Activated CD4-positive, CD25-positive, alpha-beta regulatory T cell treated with anti-CD3 and anti-CD28 coated beads, Interleukin-2, amount 50 U/mL, for 72 hours (primary cell): ENCODE measurements around the gene AP3S1.

Source experiments
- DNase-seq: peaks from one replicate; pipeline ENCODE4 v3.0.0; 2021

AP3S1 gene

DNA sequence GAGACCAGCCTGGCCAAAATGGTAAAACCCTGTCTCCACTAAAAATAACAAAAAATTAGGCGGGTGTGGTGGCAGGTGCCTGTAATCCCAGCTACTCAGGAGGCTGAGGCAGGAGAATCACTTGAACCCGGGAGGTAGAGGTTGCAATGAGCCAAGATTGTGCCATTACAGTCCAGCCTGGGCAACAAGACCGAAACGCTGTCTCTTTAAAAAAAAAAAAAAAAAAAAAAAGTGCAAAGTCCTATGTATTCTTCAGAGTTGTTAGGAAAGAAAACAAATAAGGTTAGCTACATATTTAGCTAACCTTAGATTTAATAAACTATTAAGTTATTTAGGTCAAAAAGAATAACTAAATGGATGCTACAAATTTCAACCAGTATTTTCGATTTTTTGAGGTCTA is 11.8 kb upstream of the AP3S1 start:
- no peak for DNase-seq

DNA sequence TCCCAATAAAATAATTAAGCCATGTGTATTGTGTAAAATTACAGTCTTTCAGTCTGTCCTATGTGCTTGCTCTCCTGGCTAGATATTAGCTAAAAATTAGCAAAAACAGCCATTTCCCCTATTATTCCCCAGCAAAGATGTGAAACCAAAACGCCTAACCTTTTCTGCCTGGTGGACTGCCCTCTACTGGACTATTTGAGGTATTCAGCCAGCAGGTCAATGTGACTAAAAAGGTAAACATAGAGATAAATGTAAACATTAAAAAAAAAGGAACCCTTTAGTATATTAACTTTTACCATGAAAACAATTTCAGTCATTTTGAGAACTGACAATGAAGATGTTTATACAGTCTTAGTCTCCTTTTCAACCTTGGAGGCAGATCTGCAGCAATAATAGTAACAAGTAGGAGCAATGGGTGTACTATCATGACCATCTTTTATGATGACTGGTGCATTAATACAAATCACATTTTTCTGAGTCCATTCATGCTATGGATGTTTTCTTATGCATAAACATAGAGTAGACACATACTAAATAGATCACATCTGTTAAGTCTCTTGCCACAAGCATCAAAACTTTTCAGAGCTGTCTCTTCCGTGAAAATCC is 10.5 kb upstream of the AP3S1 start:
- no peak for DNase-seq

- DNase-seq, result no peak
Measured at GRCh38 chr5:115835481-115835880, 6.3 kb upstream of the AP3S1 start.

- DNase-seq, result no peak
Measured at GRCh38 chr5:115838885-115839518, 2.7 kb upstream of the AP3S1 start.

- no peak for DNase-seq
Measured at GRCh38 chr5:115840873-115841272, 862 bp upstream of the AP3S1 start.

- no peak for DNase-seq
Measured at GRCh38 chr5:115842089-115842935, 577 bp downstream of the AP3S1 start.

DNA sequence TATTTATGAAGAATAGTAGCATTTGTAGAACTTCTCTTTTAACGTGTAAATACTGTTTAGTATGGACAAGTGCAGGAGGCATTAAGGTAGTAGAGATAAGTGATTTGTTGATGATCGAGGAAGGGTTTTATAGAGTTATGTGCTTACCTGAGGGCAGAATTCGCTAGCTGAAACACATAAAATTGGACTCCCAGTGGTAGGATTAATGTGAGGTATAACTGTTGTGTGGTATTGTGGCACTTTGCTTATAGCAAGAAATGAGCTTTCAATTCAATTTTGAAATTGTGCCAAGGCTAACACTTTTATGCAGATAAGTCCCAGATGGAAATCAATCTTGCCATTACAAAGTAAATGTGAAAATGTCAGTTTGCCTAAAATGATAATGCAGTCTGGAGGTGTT is 1.2 kb downstream of the AP3S1 start:
- DNase-seq, result no peak

DNA sequence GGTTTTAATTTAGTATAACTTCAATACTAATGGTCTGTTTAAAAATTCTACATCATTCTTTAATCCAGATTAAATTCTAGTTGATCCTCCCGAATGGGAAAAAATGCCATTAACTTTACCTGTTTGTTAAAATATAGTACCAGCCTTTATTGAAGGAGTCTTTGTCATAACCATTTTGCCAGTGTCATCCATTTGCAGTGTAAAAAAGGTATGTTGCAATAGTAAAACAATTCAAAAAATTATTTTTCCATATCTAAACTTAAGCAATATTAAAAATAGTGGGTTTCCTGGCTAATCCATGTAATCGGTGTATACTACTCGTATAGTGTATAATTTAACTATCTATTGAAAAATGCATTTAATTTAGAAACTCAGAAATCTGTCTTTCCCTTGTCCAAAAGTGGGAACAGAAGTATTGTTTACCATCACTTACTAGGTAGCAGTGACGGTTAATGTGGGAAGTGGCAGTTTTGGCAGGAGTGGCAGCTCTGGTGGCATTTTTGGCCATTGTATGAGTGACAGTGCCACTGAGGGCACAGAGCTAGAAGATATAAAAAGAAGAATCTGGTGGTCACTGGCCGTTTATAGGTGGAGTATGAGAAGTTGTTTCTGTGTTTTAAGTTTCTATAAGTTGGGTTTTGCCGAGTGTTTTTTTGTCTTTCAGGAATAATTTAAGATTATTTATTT is 1.9 kb downstream of the AP3S1 start:
- no peak for DNase-seq

GRCh38 chr5:115844321-115844817 is 2.6 kb downstream of the AP3S1 start:
- no peak for DNase-seq

DNA sequence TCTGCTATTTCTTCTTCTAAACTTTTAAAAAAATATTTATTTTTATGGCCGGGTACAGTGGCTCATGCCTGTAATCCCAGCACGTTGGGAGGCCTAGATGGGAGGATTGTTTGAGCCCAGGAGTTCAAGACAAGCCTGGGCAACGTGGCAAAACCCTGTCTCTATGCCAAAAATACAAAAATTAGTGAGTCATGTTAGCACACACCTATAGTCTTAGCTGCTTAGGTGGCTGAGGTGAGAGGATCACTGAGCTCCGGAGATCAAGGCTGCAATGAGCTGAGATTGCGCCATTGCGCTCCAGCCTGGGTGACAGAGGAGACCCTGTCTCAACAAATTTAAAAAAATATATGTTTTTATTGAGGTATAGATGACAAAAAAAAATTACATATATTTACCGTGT is 5.6 kb downstream of the AP3S1 start:
- no peak for DNase-seq

DNA sequence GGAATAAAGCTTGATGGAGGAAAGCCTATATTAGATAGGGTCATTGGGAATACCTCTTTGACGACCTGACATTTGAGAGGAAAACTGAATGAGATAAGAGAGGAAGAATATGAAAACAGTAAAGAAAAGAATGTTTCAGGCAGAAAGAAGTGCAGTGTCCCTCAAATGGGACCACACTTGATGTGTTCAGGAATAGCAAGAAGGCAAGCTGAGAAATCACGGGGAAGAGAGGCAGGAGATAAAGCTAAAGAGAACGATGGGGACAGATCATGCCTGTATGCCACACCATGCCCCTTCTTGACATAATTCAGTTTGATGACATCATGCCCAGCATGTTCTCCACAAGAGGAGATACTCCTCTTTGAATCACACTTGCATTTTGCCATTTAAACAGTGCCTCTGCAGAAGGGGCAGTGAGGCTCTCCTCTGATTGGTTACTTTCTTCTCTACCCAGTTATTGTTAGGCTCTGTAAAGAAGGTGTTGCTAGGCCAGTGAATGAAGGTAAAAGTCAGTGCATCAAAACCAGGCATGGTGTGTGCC is 7.6 kb downstream of the AP3S1 start:
- no peak for DNase-seq

GRCh38 chr5:115850744-115851416 is 9.1 kb downstream of the AP3S1 start:
- no peak for DNase-seq

DNA sequence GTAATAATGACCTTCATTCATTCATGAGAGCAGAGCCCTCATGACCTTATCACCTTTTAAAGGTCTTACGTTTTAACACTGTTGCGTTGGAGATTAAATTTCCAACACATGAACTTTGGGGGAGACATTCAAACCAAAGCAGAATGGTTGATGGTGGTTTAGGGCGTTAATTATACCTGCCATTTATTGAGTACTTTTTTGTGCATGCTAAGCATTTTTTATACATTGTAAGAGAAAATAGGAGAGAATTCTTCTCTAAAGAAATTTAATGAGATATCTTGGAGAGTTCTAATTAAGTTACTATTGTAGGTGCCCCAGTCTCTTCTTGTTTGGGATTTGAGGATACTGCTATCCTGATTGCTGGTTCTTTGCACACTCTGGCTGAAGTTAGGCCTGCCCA is 12.4 kb downstream of the AP3S1 start:
- DNase-seq, result no peak

GRCh38 chr5:115855959-115856358 is 14.2 kb downstream of the AP3S1 start:
- no peak for DNase-seq

GRCh38 chr5:115857057-115857479 is 15.3 kb downstream of the AP3S1 start:
- no peak for DNase-seq

GRCh38 chr5:115857626-115858349 is 16.1 kb downstream of the AP3S1 start:
- DNase-seq, result no peak

DNA sequence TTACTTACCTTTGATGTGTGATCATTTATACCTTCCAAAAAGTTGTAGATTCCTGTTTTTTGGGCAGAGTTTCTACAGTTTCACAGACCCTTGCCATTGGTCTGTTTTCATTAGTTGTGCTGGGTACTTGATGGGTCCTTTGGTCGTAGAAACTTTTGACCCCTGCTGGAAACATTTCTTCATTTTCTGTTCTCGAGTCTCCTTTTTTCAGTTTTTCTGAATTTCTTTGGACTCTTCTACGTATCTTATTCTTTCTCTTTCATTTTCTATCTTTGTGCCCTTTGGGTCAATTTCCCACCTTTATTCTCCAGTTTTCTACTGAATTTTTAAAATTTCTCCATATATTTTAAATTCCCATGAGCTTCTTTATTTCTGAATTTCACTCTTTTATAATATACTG is 16.7 kb downstream of the AP3S1 start:
- DNase-seq, result no peak

DNA sequence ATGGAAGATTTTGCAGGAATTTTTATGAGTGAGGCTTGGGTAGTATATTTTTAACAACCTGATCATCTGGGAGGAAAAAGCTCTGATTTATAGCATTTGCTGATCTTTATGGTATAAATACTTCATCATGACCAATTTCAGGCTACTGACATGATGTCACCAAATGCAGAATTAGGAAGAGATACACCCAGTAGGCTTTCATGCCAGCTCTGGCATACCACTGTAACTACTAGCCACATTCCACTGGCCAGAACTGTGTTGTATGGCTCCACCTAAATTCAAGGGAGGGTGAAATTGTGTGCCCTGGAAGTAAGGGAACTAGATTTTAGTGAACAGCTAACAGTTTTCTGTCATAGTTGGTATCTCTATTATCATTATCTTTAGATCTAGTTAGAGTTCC is 17.6 kb downstream of the AP3S1 start:
- DNase-seq, result no peak

- DNase-seq, result no peak
Measured at GRCh38 chr5:115869256-115869795, 27.6 kb downstream of the AP3S1 start.

DNA sequence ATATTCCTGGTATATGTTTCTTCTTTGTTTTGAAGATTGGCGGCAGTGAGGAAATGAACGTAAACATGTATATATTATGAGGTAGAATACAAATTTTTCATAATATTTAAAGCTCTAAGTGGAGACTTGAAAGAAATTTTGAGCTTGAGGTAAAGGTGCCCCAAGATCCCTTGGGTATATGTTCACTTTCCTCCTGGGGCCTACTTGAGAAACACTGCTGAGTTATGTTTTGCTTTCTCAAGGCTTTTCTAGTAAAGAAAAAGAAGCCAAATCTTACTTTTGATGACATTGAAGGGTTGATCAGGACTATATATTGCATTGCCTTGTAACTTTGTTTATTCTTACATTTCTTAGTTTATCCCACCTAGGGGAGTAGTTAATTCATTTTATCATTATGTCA is 30.7 kb downstream of the AP3S1 start:
- DNase-seq, result no peak

GRCh38 chr5:115873392-115873791 is 31.7 kb downstream of the AP3S1 start:
- DNase-seq, result no peak
